KMS-11 (cell line): ENCODE measurements around the gene VCPKMT.

Experiments used
- H2AFZ ChIP-seq: fragments of 200-600 bp; sonication (generic); 2 replicates; pipeline ENCODE4 v1.6.1; 2016; ENCODE audit warnings: antibody characterized with exemption, mixed run types, low read depth
- H3K27ac ChIP-seq: fragments of 200-600 bp; sonication (generic); 2 replicates; pipeline ENCODE4 v1.6.1; 2016; ENCODE audit warnings: mild to moderate bottlenecking, mixed run types
- H3K27me3 ChIP-seq: fragments of 200-600 bp; sonication (generic); 2 replicates; pipeline ENCODE4 v1.6.1; 2017; ENCODE audit warnings: mild to moderate bottlenecking, low read depth, mixed run types, moderate library complexity; ENCODE audit not compliant: insufficient read depth
- H3K36me3 ChIP-seq: fragments of 200-600 bp; sonication (generic); 2 replicates; pipeline ENCODE4 v1.6.1; 2017; ENCODE audit warnings: mild to moderate bottlenecking, mixed run types; ENCODE audit not compliant: insufficient read depth
- H3K4me1 ChIP-seq: fragments of 200-600 bp; sonication (generic); 2 replicates; pipeline ENCODE4 v1.6.1; 2016; ENCODE audit warnings: mild to moderate bottlenecking, low read depth, mixed run types; ENCODE audit not compliant: poor library complexity, severe bottlenecking
- H3K4me2 ChIP-seq: fragments of 200-600 bp; sonication (generic); 2 replicates; pipeline ENCODE4 v1.7.0; 2016; ENCODE audit warnings: mild to moderate bottlenecking, mixed run types
- H3K4me3 ChIP-seq: fragments of 200-600 bp; sonication (generic); IDR thresholded peaks from 2 replicates; pipeline ENCODE4 v1.6.1; 2017; ENCODE audit warnings: low read depth, low read length, mixed read lengths; ENCODE audit not compliant: insufficient read depth
- H3K79me2 ChIP-seq: fragments of 200-600 bp; sonication (generic); 2 replicates; pipeline ENCODE4 v1.6.1; 2016; ENCODE audit warnings: low read depth, mixed run types; ENCODE audit not compliant: insufficient read depth
- H3K9ac ChIP-seq: fragments of 200-600 bp; sonication (generic); 2 replicates; pipeline ENCODE4 v1.6.1; 2016; ENCODE audit warnings: mild to moderate bottlenecking, mixed run types
- H4K20me1 ChIP-seq: fragments of 200-600 bp; sonication (generic); 2 replicates; pipeline ENCODE4 v1.6.1; 2016; ENCODE audit warnings: mild to moderate bottlenecking, mixed run types; ENCODE audit not compliant: insufficient read depth
- CTCF ChIP-seq: fragments of 200-600 bp; sonication (generic); conservative IDR thresholded peaks from 2 replicates; pipeline ENCODE4 v1.6.1; 2017; ENCODE audit warnings: low read depth, mild to moderate bottlenecking, antibody characterized with exemption, low read length, moderate library complexity, mixed read lengths

The VCPKMT gene

GRCh38 chr14:50109342-50109741, 7.0 kb downstream of the VCPKMT start:
- H3K4me1 ChIP-seq = peaks cover 22% of the 10 kb centered on the region
- no peaks in the 10 kb centered on the region for H3K27me3 ChIP-seq
- no peaks in the 10 kb centered on the region for H4K20me1 ChIP-seq
- no peak overlapping the region for H3K4me3 ChIP-seq
- H3K27ac ChIP-seq = no peak overlapping the region
- TF ChIP-seq CTCF = no peak
- H3K4me2 ChIP-seq = no peak overlapping the region
- no peak overlapping the region for H2AFZ ChIP-seq
- peaks cover 11% of the 10 kb centered on the region; the same call in 1 of the 2 replicates for H3K79me2 ChIP-seq
- no peak overlapping the region for H3K9ac ChIP-seq
- H3K36me3 ChIP-seq = 0 out of 2 replicates have a peak, but pooled peaks cover 3% of the 10 kb centered on the region

GRCh38 chr14:50107850-50108249, 8.5 kb downstream of the VCPKMT start:
- Histone ChIP-seq H3K27ac (no peak overlapping the region; the same call in 1 of the 2 replicates), H3K36me3 (0 out of 2 replicates have a peak, but pooled peaks cover 3% of the 10 kb centered on the region), H3K27me3 (no peaks in the 10 kb centered on the region), H2AFZ (no peak overlapping the region), H4K20me1 (no peaks in the 10 kb centered on the region), H3K4me2 (no peak overlapping the region), H3K9ac (no peak overlapping the region), H3K4me3 (no peak overlapping the region), H3K4me1 (peaks cover 27% of the 10 kb centered on the region), H3K79me2 (0 out of 2 replicates have a peak, but pooled peaks cover 7% of the 10 kb centered on the region)
- TF ChIP-seq CTCF = no peak

- no peak for TF ChIP-seq CTCF
- Histone ChIP-seq H3K27me3 (no peaks in the 10 kb centered on the region), H3K4me2 (no peak overlapping the region), H3K79me2 (0 out of 2 replicates have a peak, but pooled peaks cover 1% of the 10 kb centered on the region), H3K9ac (no peak overlapping the region), H3K4me1 (peaks cover 40% of the 10 kb centered on the region), H4K20me1 (no peaks in the 10 kb centered on the region), H3K36me3 (no peaks in the 10 kb centered on the region), H3K4me3 (no peak overlapping the region), H2AFZ (no peak overlapping the region), H3K27ac (no peak overlapping the region)
Measured at GRCh38 chr14:50106178-50106577, 10.2 kb downstream of the VCPKMT start.

GRCh38 chr14:50103558-50103957, 12.8 kb downstream of the VCPKMT start:
- H3K4me1 ChIP-seq = peaks cover 52% of the 10 kb centered on the region
- H3K27ac ChIP-seq = no peak overlapping the region
- no peak overlapping the region for H2AFZ ChIP-seq
- no peaks in the 10 kb centered on the region for H3K36me3 ChIP-seq
- H4K20me1 ChIP-seq = no peaks in the 10 kb centered on the region
- TF ChIP-seq CTCF = no peak
- no peaks in the 10 kb centered on the region for H3K27me3 ChIP-seq
- H3K4me2 ChIP-seq = no peak overlapping the region
- no peak overlapping the region for H3K4me3 ChIP-seq
- no peaks in the 10 kb centered on the region for H3K79me2 ChIP-seq
- no peak overlapping the region for H3K9ac ChIP-seq

GRCh38 chr14:50101417-50101816, 15.0 kb downstream of the VCPKMT start:
- H3K27ac ChIP-seq = no peak overlapping the region
- no peak overlapping the region for H2AFZ ChIP-seq
- H3K27me3 ChIP-seq = no peaks in the 10 kb centered on the region
- H3K9ac ChIP-seq = no peak overlapping the region
- no peaks in the 10 kb centered on the region for H3K36me3 ChIP-seq
- no peak overlapping the region for H3K4me2 ChIP-seq
- no peaks in the 10 kb centered on the region for H3K79me2 ChIP-seq
- H3K4me3 ChIP-seq = no peak overlapping the region
- TF ChIP-seq CTCF = no peak
- no peaks in the 10 kb centered on the region for H4K20me1 ChIP-seq
- H3K4me1 ChIP-seq = peaks cover 48% of the 10 kb centered on the region
